Cardiac muscle cell (in vitro differentiated cells and primary cell): Measurements from ENCODE around the gene ALKBH7. TPM values are rescaled to one million over a fixed set of nuclear protein-coding genes. Genes with fewer than 3 reads are reported as not detected.
A peak's percentile ranks its signal among the peaks of the same experiment; 100 is the strongest.

Experiments
- DNase-seq, 2 donors: peaks; one replicate each; pipeline versions ENCODE4 v3.0.0 to v3.0.0-alpha.2; 2010 to 2017; ENCODE audit warnings: low read depth in 1 of 2, low spot score in 1 of 2
- H3K27ac ChIP-seq: fragments of 200-600 bp; sonication (generic); 2 replicates; pipeline ENCODE4 v1.5.1; 2016
- H3K27me3 ChIP-seq: fragments of 200-600 bp; sonication (generic); 2 replicates; pipeline ENCODE4 v1.6.0; 2016; ENCODE audit warnings: control low read depth
- H3K36me3 ChIP-seq: fragments of 200-600 bp; sonication (generic); 2 replicates; pipeline ENCODE4 v1.5.1; 2016; ENCODE audit warnings: control low read depth
- H3K4me1 ChIP-seq: fragments of 200-600 bp; sonication (generic); 2 replicates; pipeline ENCODE4 v1.8.1; 2017; ENCODE audit warnings: low read depth, mild to moderate bottlenecking, mixed run types
- H3K4me3 ChIP-seq: fragments of 200-600 bp; sonication (generic); 2 replicates; pipeline ENCODE4 v1.5.1; 2016; ENCODE audit warnings: mild to moderate bottlenecking
- H3K9me3 ChIP-seq: fragments of 200-600 bp; sonication (generic); 2 replicates; pipeline ENCODE4 v1.5.1; 2017; ENCODE audit warnings: low read depth, mild to moderate bottlenecking, control low read depth
- CTCF ChIP-seq: IDR thresholded peaks from 2 replicates; pipeline ENCODE4 v1.5.1; 2012; ENCODE audit warnings: low read depth, mild to moderate bottlenecking, low read length
- polyA plus RNA-seq: library from polyadenylated mRNA; unstranded; fragments of >200 nt; fragmentation: Nextera tagmentation; extraction: Ambion mirVana; gene quantifications from 2 replicates; pipeline ENCODE4 v1.2.1, GENCODE V29; 2016
- total RNA-seq: library from RNA; depleted of rRNA; stranded (reverse); fragments of >200 nt; gene quantifications from 2 replicates; pipeline ENCODE4 v1.2.3, GENCODE V29; 2016

The ALKBH7 gene
- 171 and 266 TPM in 2 replicates for total RNA-seq
- polyA plus RNA-seq: 126 and 153 TPM in 2 replicates

GRCh38 chr19:6372594-6373095, at the start of gene ALKBH7:
ALKBH7 (plus strand) TSS chr19:6372794; CDS start chr19:6372821, 27 bp downstream.
- H3K4me3 ChIP-seq: peak within 1 kb of the TSS; percentile 56
- H3K27ac ChIP-seq: peak within 1 kb of the TSS; percentile 96
- H3K36me3 ChIP-seq: peaks cover 16% of the 10 kb centered on the region
- H3K27me3 ChIP-seq: no peaks in the 10 kb centered on the region
- H3K9me3 ChIP-seq: no peaks in the 10 kb centered on the region
- TF ChIP-seq CTCF: no peak
- DNase-seq: peak; percentile 100
- H3K4me1 ChIP-seq: peaks cover 4% of the 10 kb centered on the region

- TF ChIP-seq CTCF: no peak
- DNase-seq: no peak
- H3K4me1 ChIP-seq: no peaks in the 10 kb centered on the region
- H3K27ac ChIP-seq: no peak overlapping the region
- no peak overlapping the region for H3K4me3 ChIP-seq
- H3K36me3 ChIP-seq: no peaks in the 10 kb centered on the region
- H3K27me3 ChIP-seq: no peaks in the 10 kb centered on the region
- H3K9me3 ChIP-seq: no peaks in the 10 kb centered on the region
Observed at GRCh38 chr19:6324757-6325156, 47.8 kb upstream of the ALKBH7 start.

DNA sequence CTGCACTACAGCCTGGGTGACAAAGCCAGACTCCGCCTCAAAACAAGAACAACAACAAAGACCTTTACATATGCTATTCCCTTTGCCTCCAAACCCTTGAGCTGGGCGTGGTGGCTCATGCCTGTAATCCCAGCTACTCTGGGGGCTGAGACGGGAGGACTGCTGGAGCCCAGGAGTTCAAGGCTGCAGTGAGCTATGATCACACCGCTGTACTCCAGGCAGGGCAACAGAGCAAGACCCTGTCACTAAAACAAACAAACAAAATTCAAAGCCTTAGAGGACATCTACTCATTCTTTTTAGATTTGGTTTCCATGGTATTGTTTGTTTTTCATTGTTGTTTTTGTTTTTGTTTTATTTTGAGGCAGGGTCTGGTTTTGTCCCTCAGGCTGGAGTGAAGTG, 47.0 kb upstream of the ALKBH7 start:
- H3K9me3 ChIP-seq: no peaks in the 10 kb centered on the region
- H3K36me3 ChIP-seq: no peaks in the 10 kb centered on the region
- H3K4me1 ChIP-seq: no peaks in the 10 kb centered on the region
- H3K27ac ChIP-seq: no peak overlapping the region
- no peak overlapping the region for H3K4me3 ChIP-seq
- TF ChIP-seq CTCF: no peak
- no peak for DNase-seq
- H3K27me3 ChIP-seq: no peaks in the 10 kb centered on the region

- H3K36me3 ChIP-seq: no peaks in the 10 kb centered on the region
- no peaks in the 10 kb centered on the region for H3K4me1 ChIP-seq
- no peaks in the 10 kb centered on the region for H3K9me3 ChIP-seq
- no peak for TF ChIP-seq CTCF
- DNase-seq: no peak
- no peak overlapping the region for H3K27ac ChIP-seq
- H3K4me3 ChIP-seq: no peak overlapping the region
- no peaks in the 10 kb centered on the region for H3K27me3 ChIP-seq
Observed at GRCh38 chr19:6326815-6327214, 45.8 kb upstream of the ALKBH7 start.

DNA sequence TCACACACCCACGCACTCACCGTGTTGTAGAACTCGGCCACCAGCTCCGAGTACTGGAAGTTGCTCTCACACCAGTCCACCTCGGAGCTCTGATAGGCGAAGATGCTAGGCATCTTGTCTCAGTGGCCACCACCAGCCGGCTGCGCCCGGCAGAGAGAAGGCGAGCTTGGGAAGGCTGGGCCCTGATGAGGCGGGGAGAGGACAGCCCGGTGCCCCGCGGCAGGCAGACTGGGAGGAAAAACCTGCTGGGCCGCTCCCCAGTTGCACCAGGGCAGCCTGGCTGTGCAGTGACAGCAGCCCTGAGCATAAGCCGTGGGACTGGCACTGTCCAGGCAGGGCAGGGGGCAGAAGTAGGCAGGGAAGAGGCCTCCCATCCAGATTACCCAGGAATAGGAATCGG, 39.2 kb upstream of the ALKBH7 start, which contains the start of gene ACER1:
Gene ACER1, minus strand, starts transcription at position 174 of the 400 bp plus-strand sequence. Its CDS starts 61 bp downstream, at position 113.
- H3K4me3 ChIP-seq: no peak within 1 kb of the TSS
- DNase-seq: no peak
- H3K9me3 ChIP-seq: no peaks in the 10 kb centered on the region
- no peaks in the 10 kb centered on the region for H3K36me3 ChIP-seq
- H3K27ac ChIP-seq: no peak within 1 kb of the TSS
- no peaks in the 10 kb centered on the region for H3K27me3 ChIP-seq
- no peaks in the 10 kb centered on the region for H3K4me1 ChIP-seq
- TF ChIP-seq CTCF: no peak
